Keratinocyte (primary cell): Measurements from ENCODE around the gene RGL1. TPM values are rescaled to one million over a fixed set of nuclear protein-coding genes. Genes with fewer than 3 reads are reported as not detected.

Experiments used
- DNase-seq: peaks from one replicate; pipeline ENCODE4 v3.0.0-alpha.2; 2011; ENCODE audit warnings: low read depth, missing footprints, low spot score
- FAIRE-seq: peaks from 2 replicates; lab custom pipeline; 2011; peaks lifted over from hg19 to GRCh38; lab: Jason Lieb, UNC
- H2AFZ ChIP-seq: 2 replicates; pipeline ENCODE4 v1.6.0; 2012; ENCODE audit warnings: low read length, control low read depth, inconsistent platforms; ENCODE audit not compliant: control insufficient read depth
- H3K27ac ChIP-seq: 2 replicates; pipeline ENCODE4 v1.5.1; 2011; ENCODE audit warnings: low read length; ENCODE audit not compliant: control insufficient read depth, insufficient read depth
- H3K27me3 ChIP-seq: 3 replicates; pipeline ENCODE4 v1.6.0; 2011; ENCODE audit warnings: low read length; ENCODE audit not compliant: control insufficient read depth, insufficient read depth; ENCODE audit errors: extremely low read depth
- H3K36me3 ChIP-seq, 2 experiments: 2 replicates in 1 of 2; 3 replicates in 1 of 2; pipeline ENCODE4 v1.5.1; 2011; ENCODE audit warnings: low read length in 2 of 2, mild to moderate bottlenecking in 1 of 2; ENCODE audit not compliant: control insufficient read depth in 2 of 2, insufficient read depth in 2 of 2; ENCODE audit errors: extremely low read depth in 1 of 2
- H3K4me1 ChIP-seq: 3 replicates; pipeline ENCODE4 v1.5.1; 2011; ENCODE audit warnings: low read length; ENCODE audit not compliant: control insufficient read depth, insufficient read depth; ENCODE audit errors: extremely low read depth
- H3K4me2 ChIP-seq: 3 replicates; pipeline ENCODE4 v1.6.0; 2011; ENCODE audit warnings: low read depth, low read length; ENCODE audit not compliant: control insufficient read depth, insufficient read depth; ENCODE audit errors: extremely low read depth
- H3K4me3 ChIP-seq, 3 experiments: fragments of 200-600 bp in 1 of 3; sonication (generic) in 1 of 3; 2 replicates in 2 of 3; 3 replicates in 1 of 3; pipeline ENCODE4 v1.5.1; 2011 to 2016; ENCODE audit warnings: low read length in 3 of 3, mild to moderate bottlenecking in 3 of 3, control low read depth in 2 of 3, inconsistent platforms in 1 of 3, low read depth in 1 of 3, mixed read lengths in 1 of 3, mixed run types in 1 of 3, moderate library complexity in 1 of 3; ENCODE audit not compliant: control insufficient read depth in 2 of 3, insufficient read depth in 2 of 3; ENCODE audit errors: extremely low read depth in 1 of 3
- H3K79me2 ChIP-seq: 2 replicates; pipeline ENCODE4 v1.6.0; 2012; ENCODE audit warnings: low read length; ENCODE audit not compliant: control insufficient read depth, insufficient read depth
- H3K9ac ChIP-seq: 3 replicates; pipeline ENCODE4 v1.6.0; 2011; ENCODE audit warnings: low read length; ENCODE audit not compliant: control insufficient read depth, insufficient read depth; ENCODE audit errors: extremely low read depth
- H3K9me1 ChIP-seq: 3 replicates; pipeline ENCODE4 v1.6.0; 2011; ENCODE audit warnings: low read length; ENCODE audit not compliant: control insufficient read depth, insufficient read depth; ENCODE audit errors: extremely low read depth
- H3K9me3 ChIP-seq: 2 replicates; pipeline ENCODE4 v1.5.1; 2012; ENCODE audit warnings: low read depth, low read length; ENCODE audit not compliant: control insufficient read depth
- H4K20me1 ChIP-seq: 3 replicates; pipeline ENCODE4 v1.6.0; 2011; ENCODE audit warnings: low read length; ENCODE audit not compliant: control insufficient read depth, insufficient read depth; ENCODE audit errors: extremely low read depth
- CTCF ChIP-seq, 3 experiments: IDR thresholded peaks in 1 of 3; conservative IDR thresholded peaks in 1 of 3; optimal IDR thresholded peaks in 1 of 3; 2 replicates in 2 of 3; 3 replicates in 1 of 3; pipeline versions ENCODE3 to v1.5.1; 2011; ENCODE audit warnings: low read length in 3 of 3, mild to moderate bottlenecking in 3 of 3, moderate library complexity in 2 of 3, control low read depth in 1 of 3, inconsistent platforms in 1 of 3; ENCODE audit not compliant: insufficient read depth in 2 of 3; ENCODE audit errors: extremely low read depth in 1 of 3
- EZH2 ChIP-seq: IDR thresholded peaks from one replicate; pipeline ENCODE4 v1.6.1; 2012; ENCODE audit warnings: inconsistent platforms, mild to moderate bottlenecking, low read length, moderate library complexity
- dilution Hi-C: fragments of 300-500 bp; cut with MboI; formaldehyde crosslinking; loops from one replicate; pipeline ENCODE4 v1.7.0; 2020; ENCODE audit warnings: low sequenced_read_pairs; ENCODE audit not compliant: extremely low pct_ligation_motif_present
- polyA plus RNA-seq, 5 experiments: library from polyadenylated mRNA; depleted of rRNA in 3 of 5; stranded (reverse) in 3 of 5; stranded (forward) in 1 of 5; unstranded in 1 of 5; fragments of >200 nt; gene quantifications; 1 replicate in 1 of 5; 2 replicates in 3 of 5; 3 replicates in 1 of 5; pipeline versions ENCODE4 v1.2.1 to v1.2.3, GENCODE V29; 2011 to 2012; ENCODE audit warnings: missing spikeins in 2 of 5, low read depth in 1 of 5, low replicate concordance in 1 of 5

Gene RGL1
- polyA plus RNA-seq, 1 donor (not counting 4 experiments of a cell fraction or from before 2014, with no cell fraction given), result 1.2 TPM

DNA sequence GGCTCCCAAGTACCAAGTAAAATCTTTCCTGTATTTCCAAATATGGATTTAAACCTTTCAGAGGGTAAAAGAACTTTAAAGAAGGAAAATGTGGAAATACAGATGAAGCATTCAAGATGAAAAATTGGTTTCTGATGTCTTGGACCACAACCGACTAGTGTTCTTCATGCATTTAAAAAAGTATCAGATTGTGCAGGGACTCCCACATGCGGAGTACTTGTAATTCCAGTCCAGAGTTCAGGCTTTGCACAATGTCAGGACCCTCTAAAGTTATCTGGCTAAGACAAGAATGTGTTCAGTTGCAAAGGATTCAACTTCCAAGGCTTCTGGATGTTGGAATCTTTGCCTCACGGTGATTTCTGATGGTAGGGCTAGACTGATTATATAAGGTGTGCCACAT is 66.7 kb downstream of the RGL1 start:
- H3K4me3 ChIP-seq, result no peak overlapping the region
- DNase-seq (no peak), FAIRE-seq (no peak)
- H3K79me2 ChIP-seq, result no peaks in the 10 kb centered on the region
- dilution Hi-C loops, result loop anchor here (5.0 kb wide), 1 partner anchor 59 kb away; no protein-coding TSS in a partner anchor
- no peaks in the 10 kb centered on the region for H4K20me1 ChIP-seq
- TF ChIP-seq CTCF (optimal IDR thresholded peaks at IDR 0.05 in 1 of 3, IDR thresholded peaks at IDR 0.05 in 1 of 3, conservative IDR thresholded peaks at IDR 0.05 in 1 of 3; ENCODE audit: extremely low read depth in 1 of 3, insufficient read depth in 2 of 3, low read length in 3 of 3) (no peak), EZH2 (no peak)
- no peak overlapping the region for H3K9ac ChIP-seq
- H3K27me3 ChIP-seq, result no peaks in the 10 kb centered on the region
- H3K36me3 ChIP-seq, result no peaks in the 10 kb centered on the region
- no peaks in the 10 kb centered on the region for H3K9me1 ChIP-seq
- H3K4me1 ChIP-seq, result no peaks in the 10 kb centered on the region
- no peak overlapping the region for H3K27ac ChIP-seq
- no peaks in the 10 kb centered on the region for H3K9me3 ChIP-seq
- no peak overlapping the region for H3K4me2 ChIP-seq
- H2AFZ ChIP-seq, result no peak overlapping the region

- FAIRE-seq, result no peak
Observed at GRCh38 chr1:183872403-183872802, 67.5 kb downstream of the RGL1 start.

More at GRCh38 chr1:183872403-183872802, 67.5 kb downstream of the RGL1 start:
- H3K4me2 ChIP-seq, result no peak overlapping the region
- TF ChIP-seq CTCF (optimal IDR thresholded peaks at IDR 0.05 in 1 of 3, IDR thresholded peaks at IDR 0.05 in 1 of 3, conservative IDR thresholded peaks at IDR 0.05 in 1 of 3; ENCODE audit: extremely low read depth in 1 of 3, insufficient read depth in 2 of 3, low read length in 3 of 3) (no peak), EZH2 (no peak)
- H3K79me2 ChIP-seq, result no peaks in the 10 kb centered on the region
- H4K20me1 ChIP-seq, result no peaks in the 10 kb centered on the region
- dilution Hi-C loops, result loop anchor here (5.0 kb wide), 1 partner anchor 60 kb away; no protein-coding TSS in a partner anchor
- no peak overlapping the region for H3K4me3 ChIP-seq
- DNase-seq, result no peak
- no peaks in the 10 kb centered on the region for H3K9me3 ChIP-seq
- H3K9me1 ChIP-seq, result no peaks in the 10 kb centered on the region
- no peaks in the 10 kb centered on the region for H3K36me3 ChIP-seq
- H3K27me3 ChIP-seq, result no peaks in the 10 kb centered on the region
- no peak overlapping the region for H2AFZ ChIP-seq
- H3K27ac ChIP-seq, result no peak overlapping the region
- no peaks in the 10 kb centered on the region for H3K4me1 ChIP-seq
- no peak overlapping the region for H3K9ac ChIP-seq
